Mesodermal cell (in vitro differentiated cells): Measurements from ENCODE around the gene BMPR1B.

Experiments
- H3K27ac ChIP-seq: 2 replicates; pipeline ENCODE4 v1.7.0; 2013; ENCODE audit warnings: mild to moderate bottlenecking, low read depth, low read length, moderate library complexity; ENCODE audit not compliant: severe bottlenecking
- H3K36me3 ChIP-seq: 2 replicates; pipeline ENCODE4 v1.7.1; 2013; ENCODE audit warnings: mild to moderate bottlenecking, low read length, moderate library complexity; ENCODE audit not compliant: control insufficient read depth, insufficient read depth
- H3K4me1 ChIP-seq: one replicate; pipeline ENCODE4 v1.7.1; 2013; ENCODE audit warnings: mild to moderate bottlenecking, low read length; ENCODE audit not compliant: insufficient read depth, control insufficient read depth, poor library complexity, severe bottlenecking
- H3K4me3 ChIP-seq: 2 replicates; pipeline ENCODE4 v1.7.0; 2013; ENCODE audit warnings: low read length, control low read depth, mild to moderate bottlenecking; ENCODE audit not compliant: insufficient read depth, poor library complexity, severe bottlenecking; ENCODE audit errors: extremely low read depth
- H3K9me3 ChIP-seq: 2 replicates; pipeline ENCODE4 v1.7.1; 2013; ENCODE audit warnings: mild to moderate bottlenecking, low read length, moderate library complexity; ENCODE audit not compliant: control insufficient read depth
- WGBS, 2 experiments: methylation state at CpG; one replicate each; pipeline ENCODE4 v1.1.5; 2013; ENCODE audit warnings: missing lambda C conversion rate in 2 of 2; ENCODE audit not compliant: insufficient coverage in 2 of 2; 5-methylcytosine and 5-hydroxymethylcytosine counted together

The BMPR1B gene

DNA sequence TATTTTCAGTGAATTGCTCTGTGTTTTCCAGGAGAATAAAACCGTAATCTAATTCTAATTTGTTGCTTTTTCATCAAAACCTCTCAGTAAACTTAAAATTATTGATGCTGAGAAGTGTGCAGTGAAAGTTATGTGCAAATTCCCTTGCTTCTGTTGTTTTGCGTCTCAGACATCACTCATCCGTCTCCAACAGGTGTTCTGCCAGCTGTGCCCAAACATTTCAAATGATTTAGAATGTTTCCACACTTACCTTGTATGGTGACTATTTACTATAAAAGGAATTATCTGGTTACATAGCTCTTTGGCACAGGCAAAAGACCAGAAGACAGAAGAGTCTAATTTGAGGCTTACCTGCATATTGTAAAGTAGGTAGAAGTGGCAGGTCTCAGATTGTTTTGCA lies 184.0 kb downstream of the BMPR1B start:
- no peak overlapping the region for H3K27ac ChIP-seq
- WGBS, 2 experiments: 100% methylated on average over 2 of the region's 3 CpGs; no CpG with 5 or more reads in 1 of the 2 experiments
- no peak overlapping the region for H3K4me3 ChIP-seq
- H3K36me3 ChIP-seq: no peaks in the 10 kb centered on the region
- no peaks in the 10 kb centered on the region for H3K9me3 ChIP-seq
- H3K4me1 ChIP-seq: no peaks in the 10 kb centered on the region

DNA sequence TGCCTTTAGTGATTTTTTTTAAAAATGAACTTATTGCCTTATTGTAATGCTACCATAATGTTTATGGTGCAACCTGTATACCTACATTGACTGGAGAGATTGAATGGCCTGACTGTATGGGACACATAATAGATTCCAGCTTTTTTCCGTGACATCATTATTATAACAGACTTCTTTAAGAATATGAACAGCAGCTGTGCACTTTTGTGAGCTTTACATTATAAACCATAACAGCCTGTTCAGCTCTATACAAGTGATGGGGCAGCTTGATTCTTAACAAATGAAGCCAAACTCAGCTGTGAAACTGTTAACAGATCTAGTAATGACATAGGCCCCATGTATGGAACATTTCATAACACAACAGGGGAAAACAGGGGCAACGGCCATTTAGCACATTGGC lies 187.0 kb downstream of the BMPR1B start:
- Histone ChIP-seq H3K36me3 (no peaks in the 10 kb centered on the region), H3K4me1 (no peaks in the 10 kb centered on the region), H3K4me3 (no peak overlapping the region), H3K27ac (no peak overlapping the region), H3K9me3 (no peaks in the 10 kb centered on the region)
- WGBS, 2 experiments: 60 to 100% methylated on average over 1 of the region's 2 CpGs

DNA sequence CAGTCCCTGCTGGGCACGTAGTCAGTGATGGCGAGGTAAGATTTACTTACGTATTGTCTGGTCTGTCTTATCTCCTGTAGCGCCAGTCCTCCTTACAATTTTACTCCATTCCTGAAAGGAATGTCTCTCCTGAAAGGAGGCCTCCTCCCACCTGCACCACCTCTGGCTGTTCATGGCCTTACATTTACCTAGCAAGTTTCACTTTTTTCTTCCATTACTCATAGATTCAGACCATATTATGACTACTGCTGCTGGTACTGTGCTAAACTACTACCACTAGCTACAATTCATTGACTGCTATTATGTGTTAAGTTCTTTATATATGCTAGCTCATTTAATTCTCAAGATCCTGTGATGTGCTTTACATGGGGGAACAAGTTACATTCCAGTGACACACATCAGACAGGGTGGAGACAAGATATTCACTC lies 189.9 kb downstream of the BMPR1B start:
- no peaks in the 10 kb centered on the region for H3K9me3 ChIP-seq
- WGBS, 2 experiments: 92 to 94% methylated on average over 2 to 4 of the region's 4 CpGs
- H3K4me3 ChIP-seq: no peak overlapping the region
- H3K27ac ChIP-seq: no peak overlapping the region
- no peaks in the 10 kb centered on the region for H3K36me3 ChIP-seq
- H3K4me1 ChIP-seq: no peaks in the 10 kb centered on the region

DNA sequence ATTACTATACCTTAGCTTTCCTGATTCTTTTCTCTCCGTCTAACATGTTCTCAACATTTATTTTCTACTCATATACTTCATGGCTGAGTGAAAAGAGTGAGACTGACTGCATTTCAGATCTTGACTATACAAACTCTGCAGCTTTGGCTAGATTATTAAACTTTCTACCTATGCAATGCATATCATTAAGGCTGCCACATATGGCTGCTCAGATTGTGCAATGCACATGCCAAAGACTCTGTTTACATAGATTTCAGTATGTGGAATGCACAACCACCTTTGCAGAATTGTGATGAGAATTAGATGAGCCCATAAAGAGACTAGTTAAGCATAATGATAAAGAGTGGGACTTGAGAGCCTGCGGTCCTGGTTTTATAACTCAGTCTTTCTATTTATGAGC lies 196.5 kb downstream of the BMPR1B start:
- no peaks in the 10 kb centered on the region for H3K36me3 ChIP-seq
- H3K9me3 ChIP-seq: no peaks in the 10 kb centered on the region
- WGBS, 2 experiments: 100% methylated on average over 1 of the region's 2 CpGs; no CpG with 5 or more reads in 1 of the 2 experiments
- no peak overlapping the region for H3K27ac ChIP-seq
- H3K4me1 ChIP-seq: no peaks in the 10 kb centered on the region
- H3K4me3 ChIP-seq: no peak overlapping the region

DNA sequence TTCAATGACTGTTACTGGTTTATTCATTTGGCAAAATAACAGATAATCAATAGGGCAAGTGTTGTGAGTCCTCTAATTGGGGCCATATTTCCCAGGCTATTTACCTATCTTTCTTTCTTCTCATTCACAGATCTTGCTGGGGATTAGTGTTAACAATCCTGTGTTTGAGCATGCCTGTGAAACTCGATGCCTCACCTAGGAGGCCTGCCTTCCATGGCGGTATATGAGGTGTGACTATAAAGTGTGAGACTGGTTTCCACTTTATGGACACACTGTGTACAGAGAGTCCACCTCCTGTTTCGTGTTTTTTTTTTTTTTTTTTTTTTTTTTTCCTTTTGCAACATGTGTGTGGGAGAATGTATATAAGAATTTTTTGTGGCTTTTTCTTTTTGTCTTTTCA lies 199.3 kb downstream of the BMPR1B start:
- no peaks in the 10 kb centered on the region for H3K4me1 ChIP-seq
- H3K36me3 ChIP-seq: no peaks in the 10 kb centered on the region
- H3K27ac ChIP-seq: no peak overlapping the region
- WGBS, 2 experiments: 35 to 83% methylated on average over 1 to 2 of the region's 3 CpGs
- no peaks in the 10 kb centered on the region for H3K9me3 ChIP-seq
- no peak overlapping the region for H3K4me3 ChIP-seq

DNA sequence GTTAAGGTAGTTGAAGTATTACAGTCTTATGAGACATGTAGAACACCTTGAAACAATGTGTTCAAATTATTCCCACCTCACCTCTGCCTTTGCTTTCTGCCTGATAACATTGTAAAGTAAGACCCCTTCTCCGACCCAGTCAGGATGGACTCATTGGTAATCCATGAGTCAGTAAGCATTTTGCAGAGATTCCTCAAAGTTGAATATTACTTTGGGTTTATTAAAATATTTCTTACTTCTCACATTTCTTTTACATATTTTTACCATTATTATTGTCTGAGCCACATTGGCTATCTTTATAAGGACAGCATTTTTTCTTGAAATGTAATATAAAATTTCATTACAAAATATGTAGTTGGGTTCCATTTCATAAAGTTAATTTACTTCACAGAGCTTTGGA lies 201.6 kb downstream of the BMPR1B start:
- H3K36me3 ChIP-seq: no peaks in the 10 kb centered on the region
- H3K9me3 ChIP-seq: no peaks in the 10 kb centered on the region
- no peaks in the 10 kb centered on the region for H3K4me1 ChIP-seq
- no peak overlapping the region for H3K27ac ChIP-seq
- no peak overlapping the region for H3K4me3 ChIP-seq
- no CpG with 5 or more reads among the region's 1 CpG for WGBS, 2 experiments

DNA sequence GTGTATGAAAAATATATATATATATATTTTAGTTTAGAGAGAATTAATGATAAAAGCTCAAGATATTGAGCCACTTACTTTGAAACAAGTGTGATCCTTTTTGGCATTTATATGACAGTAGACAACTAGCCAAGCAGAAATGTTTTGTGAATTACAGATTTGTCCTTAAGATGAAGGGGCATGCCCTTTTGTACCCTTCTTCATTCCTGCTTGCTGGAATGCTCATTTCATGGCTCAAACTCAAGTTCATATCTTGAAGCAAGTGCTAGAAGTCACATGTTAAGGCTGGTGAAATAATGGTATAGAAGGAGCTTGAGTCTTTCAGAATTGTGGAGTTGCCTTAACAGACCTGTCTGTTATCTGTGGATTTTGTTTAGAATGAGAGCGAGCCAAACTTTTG lies 203.0 kb downstream of the BMPR1B start:
- Histone ChIP-seq H3K36me3 (no peaks in the 10 kb centered on the region), H3K27ac (no peak overlapping the region), H3K4me3 (no peak overlapping the region), H3K4me1 (no peaks in the 10 kb centered on the region), H3K9me3 (no peaks in the 10 kb centered on the region)
- 90% methylated on average over 1 of the region's 1 CpG; no CpG with 5 or more reads in 1 of the 2 experiments for WGBS, 2 experiments

DNA sequence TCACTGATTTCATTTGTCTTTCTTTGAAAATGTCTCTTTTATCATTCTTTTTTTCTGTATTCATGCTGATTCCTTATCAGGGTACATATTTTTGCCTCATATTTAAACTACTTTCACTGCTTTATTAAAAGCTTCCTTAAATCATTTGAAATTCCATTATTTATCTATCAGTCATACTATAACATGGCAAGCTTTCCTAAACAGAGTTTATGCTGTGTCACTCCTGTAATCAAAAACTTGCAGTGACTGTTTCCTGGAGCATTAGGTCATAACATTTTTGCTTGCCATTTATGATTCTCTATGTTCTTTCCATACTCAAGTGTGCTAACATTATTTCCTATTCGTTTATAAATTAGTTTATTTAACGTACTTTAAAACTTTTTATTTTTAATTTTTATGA lies 203.7 kb downstream of the BMPR1B start:
- no peak overlapping the region for H3K4me3 ChIP-seq
- H3K36me3 ChIP-seq: no peaks in the 10 kb centered on the region
- H3K27ac ChIP-seq: no peak overlapping the region
- no CpG with 5 or more reads among the region's 2 CpGs for WGBS, 2 experiments
- no peaks in the 10 kb centered on the region for H3K9me3 ChIP-seq
- H3K4me1 ChIP-seq: no peaks in the 10 kb centered on the region

DNA sequence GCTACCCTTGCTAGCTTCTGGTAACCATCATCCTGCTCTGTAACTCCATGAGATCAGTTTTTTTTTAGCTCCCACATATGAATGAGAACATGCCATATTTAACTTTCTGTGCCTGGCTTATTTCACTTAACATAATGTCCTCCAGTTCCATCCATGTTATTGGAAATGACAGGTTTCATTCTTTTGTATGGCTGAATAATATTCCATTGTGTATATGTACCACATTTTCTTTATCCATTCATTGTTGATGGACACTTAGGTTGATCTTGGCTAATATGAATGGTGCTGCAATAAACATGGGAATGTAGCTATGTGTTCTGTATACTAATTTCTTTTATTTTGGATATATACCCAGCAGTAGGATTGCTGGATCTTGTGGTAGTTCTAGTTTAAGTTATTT lies 204.7 kb downstream of the BMPR1B start:
- Histone ChIP-seq H3K27ac (no peak overlapping the region), H3K4me1 (no peaks in the 10 kb centered on the region), H3K4me3 (no peak overlapping the region), H3K9me3 (no peaks in the 10 kb centered on the region), H3K36me3 (no peaks in the 10 kb centered on the region)

DNA sequence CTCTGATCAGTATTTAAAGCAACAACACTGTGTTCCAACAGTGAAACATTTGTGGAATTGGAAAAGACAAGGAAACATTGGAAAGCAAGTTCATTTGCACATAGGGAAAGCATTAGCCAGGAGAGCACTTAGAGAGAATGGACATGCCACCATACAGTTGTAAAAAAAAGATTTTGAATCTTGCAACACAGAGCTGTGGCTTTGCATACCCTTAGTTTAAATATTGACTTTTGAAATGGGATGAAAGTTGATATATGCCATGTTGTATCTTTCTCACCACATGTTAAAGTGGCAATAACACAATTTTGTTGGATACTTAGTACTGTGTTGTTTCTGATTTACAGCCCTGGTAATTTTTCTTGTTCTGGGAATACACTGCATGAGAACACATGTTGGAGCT lies 208.1 kb downstream of the BMPR1B start:
- Histone ChIP-seq H3K4me3 (no peak overlapping the region), H3K4me1 (no peaks in the 10 kb centered on the region), H3K36me3 (no peaks in the 10 kb centered on the region), H3K9me3 (no peaks in the 10 kb centered on the region), H3K27ac (no peak overlapping the region)

DNA sequence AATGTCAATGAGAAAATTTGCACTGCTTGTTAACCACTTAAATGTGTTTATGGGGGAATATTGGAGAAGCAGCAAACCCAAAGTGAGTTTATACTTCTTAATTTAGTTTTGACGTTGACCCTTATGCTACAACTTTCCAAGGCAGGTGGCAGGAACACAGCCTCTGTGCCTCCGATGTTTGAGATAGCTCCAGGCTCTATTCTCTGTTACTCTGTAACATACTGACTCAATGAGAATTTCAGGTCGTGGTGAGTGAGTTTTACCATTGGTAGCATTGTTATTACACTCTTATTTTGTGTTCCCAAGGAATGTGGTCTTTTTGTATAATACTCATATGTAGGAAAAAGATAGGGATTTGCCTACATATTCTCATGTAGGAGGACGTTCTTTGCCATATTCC lies 210.7 kb downstream of the BMPR1B start:
- Histone ChIP-seq H3K4me1 (no peaks in the 10 kb centered on the region), H3K36me3 (no peaks in the 10 kb centered on the region), H3K9me3 (no peaks in the 10 kb centered on the region), H3K4me3 (no peak overlapping the region), H3K27ac (no peak overlapping the region)
- WGBS, 2 experiments: 86 to 100% methylated on average over 1 of the region's 4 CpGs

DNA sequence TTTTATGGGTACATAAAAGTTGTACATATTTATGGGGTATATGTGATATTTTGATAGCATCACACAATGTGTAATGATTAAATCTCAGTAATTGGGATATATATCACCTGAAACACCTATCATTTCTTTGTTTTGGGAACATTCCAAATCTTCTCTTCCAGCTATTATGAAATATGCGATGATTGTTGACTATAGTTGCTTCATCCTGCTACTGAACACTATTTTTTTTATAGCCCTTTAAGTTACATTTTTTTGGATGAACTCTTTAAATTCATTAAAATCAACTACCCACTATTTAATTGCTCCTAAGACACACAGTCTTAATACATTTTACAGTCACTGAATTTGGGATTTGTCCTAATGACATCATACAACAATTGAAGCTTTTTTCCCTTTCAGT lies 212.9 kb downstream of the BMPR1B start:
- WGBS, 2 experiments: 80% methylated on average over 1 of the region's 1 CpG; no CpG with 5 or more reads in 1 of the 2 experiments
- Histone ChIP-seq H3K27ac (no peak overlapping the region), H3K4me1 (peaks cover 3% of the 10 kb centered on the region), H3K36me3 (no peaks in the 10 kb centered on the region), H3K4me3 (no peak overlapping the region), H3K9me3 (no peaks in the 10 kb centered on the region)
